NCI-H2196 (cell line): ENCODE measurements around the gene ARHGAP15.

Experiments
- DNase-seq: peaks from one replicate; lab custom pipeline; 2025; ENCODE audit not compliant: unreplicated experiment; lab: John Stamatoyannopoulos, UW

Gene ARHGAP15

DNA sequence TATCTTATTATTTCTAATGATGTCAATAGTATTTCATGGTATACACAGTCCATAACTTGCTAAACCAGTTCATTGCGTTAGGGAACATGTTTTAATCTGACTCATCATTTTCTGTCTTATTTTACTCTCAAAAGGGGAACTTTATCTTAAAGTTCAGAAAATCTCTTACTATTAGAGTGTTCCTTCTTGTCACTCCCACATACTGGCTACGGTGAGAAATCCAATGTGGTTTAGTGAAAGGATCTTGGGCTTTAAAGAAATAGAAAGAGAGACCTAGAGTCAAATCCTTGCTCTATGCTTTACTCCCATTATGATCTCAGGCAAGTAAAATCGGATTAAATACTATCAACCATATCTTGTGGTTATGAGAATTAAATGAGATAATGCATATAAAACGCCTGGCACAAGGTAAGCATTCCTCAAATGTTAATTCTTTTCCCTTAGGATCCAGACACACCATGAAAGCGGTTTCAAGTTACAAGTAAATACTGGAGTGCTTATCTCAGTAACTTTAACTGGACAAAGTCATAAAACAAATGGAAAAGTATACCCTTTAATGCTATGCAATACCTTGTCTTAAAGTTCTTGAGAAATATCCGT, 576.0 kb downstream of the ARHGAP15 start:
- no peak for DNase-seq

DNA sequence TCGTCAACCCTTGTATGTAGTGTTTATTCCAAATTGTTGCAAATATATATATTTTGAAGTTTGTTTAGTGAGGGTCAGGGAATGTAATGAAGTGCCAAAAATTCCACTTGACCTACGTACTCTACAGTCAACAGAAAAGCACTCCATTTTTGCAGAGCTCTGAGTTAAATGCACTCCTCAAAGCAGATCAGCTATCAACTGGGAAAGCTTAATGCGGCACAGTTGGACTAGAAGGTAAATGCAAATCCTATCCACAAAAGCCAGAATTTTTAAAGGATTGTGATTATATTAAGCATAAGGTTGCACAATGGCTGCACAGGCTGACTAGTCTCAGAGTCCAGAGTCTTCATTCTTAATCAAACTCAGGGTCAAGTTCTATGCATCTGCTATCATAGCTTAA, 577.1 kb downstream of the ARHGAP15 start:
- DNase-seq = no peak

DNA sequence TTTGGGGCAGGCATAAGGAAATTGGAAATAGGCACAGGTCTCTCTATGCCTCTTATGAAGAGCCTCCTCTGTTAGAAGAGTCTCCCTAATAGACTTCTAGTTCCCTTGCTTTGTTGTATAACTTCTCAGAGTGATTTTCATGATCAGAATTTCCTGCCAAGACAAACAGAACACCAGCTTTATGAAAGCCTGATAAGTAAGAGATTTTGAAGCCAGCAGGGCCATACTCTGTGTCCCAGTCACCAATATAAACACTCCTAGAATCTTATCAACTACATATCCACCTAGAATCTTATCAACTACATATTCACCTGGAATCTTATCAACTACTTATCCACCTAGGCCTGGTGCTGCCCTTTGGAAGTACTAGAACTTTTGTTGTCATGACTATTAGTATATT, 579.5 kb downstream of the ARHGAP15 start:
- no peak for DNase-seq

DNA sequence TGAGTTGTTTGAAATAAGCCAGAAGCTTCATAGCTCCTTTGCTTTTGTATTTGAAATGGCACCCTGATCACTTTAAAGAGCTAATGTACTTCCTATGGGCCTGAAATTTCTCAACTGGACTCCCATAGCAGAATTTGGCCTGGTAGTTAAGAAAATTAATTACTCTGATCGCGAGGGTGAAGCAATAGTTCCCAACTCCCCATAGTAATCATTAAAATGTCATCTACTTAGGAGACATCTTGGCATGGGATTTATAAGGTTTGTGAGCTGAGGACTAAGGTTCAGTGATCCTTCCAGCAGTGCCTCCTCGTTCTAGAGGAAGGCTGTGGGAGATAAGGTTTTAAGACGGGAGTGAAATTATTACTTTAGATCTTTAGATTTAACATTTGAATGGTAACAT, 581.0 kb downstream of the ARHGAP15 start:
- DNase-seq = no peak

DNA sequence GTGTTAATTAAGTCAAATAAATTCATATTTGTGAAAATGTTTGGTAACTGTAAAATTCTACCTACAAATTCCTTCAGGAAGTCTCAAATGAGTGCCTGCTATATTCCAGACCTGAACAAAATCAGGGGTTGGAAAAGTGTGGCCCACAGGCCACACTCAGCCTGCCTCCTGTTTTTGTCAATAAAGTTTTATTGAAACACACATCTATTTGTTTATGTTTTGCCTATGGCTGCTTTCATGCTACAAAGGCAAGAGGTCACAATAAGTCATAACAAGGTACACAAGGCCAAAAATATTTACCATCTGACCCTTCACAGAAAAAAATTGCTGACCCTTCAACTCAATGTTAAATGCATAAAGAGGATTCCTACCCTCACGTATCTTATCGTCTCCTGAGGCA, 581.7 kb downstream of the ARHGAP15 start:
- DNase-seq = no peak

DNA sequence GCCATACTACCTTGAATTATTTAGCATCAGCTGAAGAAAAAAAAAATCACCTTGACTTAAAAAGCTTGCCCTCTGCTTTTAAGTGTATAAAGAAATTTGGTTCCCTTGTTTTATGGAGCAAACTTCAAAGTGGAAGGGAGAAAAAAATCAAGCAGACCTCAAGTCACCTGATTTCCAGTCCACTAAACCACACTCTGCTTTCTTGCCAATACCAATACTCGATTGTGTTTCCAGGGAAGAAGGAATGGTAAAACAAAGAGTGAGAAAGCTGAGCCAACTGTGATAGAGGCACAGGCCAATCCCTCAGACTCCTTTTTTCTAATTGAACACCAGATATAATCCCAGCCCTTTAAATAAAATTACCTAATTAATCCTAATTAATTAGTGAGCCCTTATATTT, 587.3 kb downstream of the ARHGAP15 start:
- no peak for DNase-seq

DNA sequence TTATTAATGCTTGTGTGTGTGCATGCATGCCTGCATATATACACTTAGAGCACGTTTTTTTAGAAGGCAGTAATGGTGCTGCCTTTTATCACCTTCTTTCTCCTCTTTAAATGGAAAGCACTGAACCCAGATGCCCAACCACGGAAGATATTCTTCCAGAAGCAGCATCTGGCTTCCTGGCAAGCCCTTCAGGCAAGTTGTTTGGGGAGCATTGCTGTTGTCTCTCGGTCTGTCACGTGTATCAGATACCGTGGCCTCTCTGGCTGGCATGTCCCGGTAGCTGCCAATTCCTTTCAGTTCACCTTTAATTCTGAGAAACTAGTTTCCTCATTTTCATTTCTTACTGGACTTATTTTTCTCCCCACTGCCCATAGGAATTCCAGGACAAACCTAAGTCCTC, 587.8 kb downstream of the ARHGAP15 start:
- no peak for DNase-seq

DNA sequence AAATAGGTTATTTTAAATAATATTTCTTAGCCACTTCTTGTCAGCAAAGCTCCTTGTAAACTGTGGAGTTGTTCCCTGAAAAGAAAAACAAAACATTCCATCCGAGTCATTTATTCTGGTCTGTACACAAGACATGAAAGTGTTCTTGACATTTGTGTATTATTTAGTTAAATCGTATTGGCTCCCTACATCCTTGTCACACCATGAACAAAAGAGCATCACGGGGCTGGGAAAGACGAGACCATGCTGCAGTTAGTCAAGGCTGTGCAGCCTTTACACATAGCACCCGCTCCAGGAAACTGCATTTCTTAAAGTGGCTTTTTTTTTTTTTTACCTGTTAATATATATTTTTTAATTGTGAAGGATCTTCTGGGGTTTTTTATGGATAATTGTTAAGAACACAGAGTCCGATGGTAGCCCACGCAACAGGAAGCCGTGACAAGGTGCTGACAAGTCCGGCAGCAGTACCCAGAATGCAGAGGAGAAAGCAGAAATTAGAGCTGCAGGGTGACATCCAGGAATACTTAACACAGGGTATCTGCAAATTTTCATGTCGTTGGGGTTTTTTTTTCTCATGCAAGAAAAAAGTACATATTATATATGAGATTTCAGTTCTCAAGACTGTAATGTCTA, 588.4 kb downstream of the ARHGAP15 start:
- DNase-seq = no peak

DNA sequence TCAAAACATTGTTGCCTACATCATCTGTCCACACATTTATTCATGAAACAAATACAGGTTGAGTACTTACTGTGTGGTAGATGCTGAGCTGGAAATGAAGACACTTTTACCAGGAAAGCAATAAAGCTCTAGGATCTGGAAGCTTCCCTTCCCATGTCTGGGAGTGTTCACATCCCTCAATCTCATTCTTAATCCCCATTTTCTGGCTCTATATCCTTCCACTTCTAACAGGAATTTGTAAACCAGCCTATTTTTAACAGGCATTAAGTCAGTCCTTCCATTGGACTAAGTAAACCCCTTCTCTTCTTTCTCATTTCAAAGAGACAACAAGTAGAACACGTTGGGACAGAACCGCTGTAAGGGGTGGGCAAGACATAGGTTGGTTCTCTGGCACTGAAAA, 589.5 kb downstream of the ARHGAP15 start:
- no peak for DNase-seq

DNA sequence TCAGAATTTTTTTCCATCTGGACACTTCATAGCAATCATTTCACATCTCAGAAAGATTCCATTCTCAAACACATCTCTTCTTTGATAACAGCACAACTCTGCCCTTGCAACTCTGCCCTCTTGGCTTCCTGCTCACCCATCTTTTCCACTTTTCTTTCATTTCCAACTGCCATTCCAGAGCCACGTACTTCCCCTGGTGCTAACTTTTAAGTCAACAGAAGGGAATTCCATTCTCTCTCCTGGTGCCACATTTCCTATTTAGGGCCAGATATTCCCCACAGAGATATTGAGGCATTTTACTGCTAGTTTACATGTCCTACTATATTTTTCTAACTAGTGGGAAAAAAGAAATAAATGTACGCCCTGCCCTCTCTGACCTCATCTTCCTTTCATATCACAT, 590.2 kb downstream of the ARHGAP15 start:
- DNase-seq = no peak

DNA sequence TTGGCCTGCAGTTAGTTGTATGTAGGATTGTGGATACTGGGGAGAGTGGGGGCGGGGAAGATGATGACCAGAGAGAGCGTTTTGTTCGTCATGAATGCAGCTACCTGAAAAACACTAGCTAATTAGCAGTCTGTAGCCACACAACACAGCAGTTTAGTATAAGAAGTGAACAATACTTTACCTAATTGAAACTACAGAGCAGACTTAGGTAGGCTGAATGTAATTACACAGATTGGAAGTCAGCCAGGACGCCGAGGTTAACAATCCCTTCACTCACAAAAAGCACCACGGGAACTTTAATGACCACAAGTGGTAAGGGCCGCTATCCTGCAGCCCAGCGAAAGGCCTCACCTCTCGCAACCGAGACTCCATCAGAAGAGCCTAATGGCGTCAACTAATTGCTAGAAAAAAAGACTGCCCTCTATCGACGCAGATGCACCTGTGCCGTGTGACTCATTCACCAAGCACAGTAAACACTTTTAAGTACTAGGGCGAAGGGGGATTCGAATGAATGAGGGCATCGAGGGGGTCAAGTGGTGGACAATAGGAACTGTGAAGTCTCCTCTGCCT, 591.0 kb downstream of the ARHGAP15 start:
- no peak for DNase-seq

DNA sequence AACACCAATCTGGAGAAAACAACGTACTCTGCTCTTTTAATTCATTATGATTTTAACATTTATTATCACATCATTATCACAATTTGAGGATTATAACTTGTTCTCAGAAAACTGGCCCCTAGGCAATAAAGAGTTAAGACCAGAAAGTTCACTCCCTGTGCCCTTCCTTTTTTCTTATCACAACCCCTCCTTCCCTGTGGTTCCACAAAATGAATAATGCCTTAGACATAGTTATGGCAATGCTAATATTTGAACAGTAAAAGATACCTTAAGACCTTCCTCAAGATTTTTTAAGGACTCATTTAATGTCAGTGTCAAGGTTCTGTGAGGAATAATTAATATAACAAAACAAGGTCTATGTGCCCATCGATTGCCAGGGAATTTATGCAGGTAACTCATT, 596.2 kb downstream of the ARHGAP15 start:
- DNase-seq = no peak

DNA sequence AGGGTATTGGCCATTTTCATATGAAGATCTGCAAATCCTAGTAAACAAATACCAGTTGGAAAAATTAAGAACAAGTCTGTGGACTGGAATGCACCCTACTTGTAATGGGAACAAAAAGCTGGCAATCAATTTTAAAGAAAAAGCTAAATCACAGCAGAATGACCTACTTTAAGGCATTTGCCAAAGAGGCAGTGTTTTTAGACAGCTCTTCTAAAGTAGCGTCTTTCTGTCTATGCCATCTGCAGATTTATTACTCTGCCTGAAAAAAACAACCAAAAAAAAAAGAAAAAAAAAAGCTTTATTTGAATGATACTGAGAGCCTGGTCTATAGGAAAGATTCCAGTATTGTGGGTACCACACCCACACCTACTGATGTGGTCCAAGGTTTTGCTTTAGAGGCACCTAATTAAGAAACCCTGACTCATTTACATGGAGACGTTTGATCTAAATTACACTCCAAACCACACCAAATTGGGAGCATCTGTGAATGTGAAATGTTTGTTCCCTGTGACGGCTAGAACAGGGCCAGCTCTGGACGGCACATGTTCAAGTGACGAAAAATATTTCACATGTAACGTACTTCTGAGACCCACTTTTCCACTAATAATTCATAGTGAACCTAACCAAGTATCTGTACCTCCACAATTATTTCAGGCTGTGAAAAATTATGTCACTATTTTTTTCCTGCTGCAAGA, 597.1 kb downstream of the ARHGAP15 start:
- DNase-seq = no peak

DNA sequence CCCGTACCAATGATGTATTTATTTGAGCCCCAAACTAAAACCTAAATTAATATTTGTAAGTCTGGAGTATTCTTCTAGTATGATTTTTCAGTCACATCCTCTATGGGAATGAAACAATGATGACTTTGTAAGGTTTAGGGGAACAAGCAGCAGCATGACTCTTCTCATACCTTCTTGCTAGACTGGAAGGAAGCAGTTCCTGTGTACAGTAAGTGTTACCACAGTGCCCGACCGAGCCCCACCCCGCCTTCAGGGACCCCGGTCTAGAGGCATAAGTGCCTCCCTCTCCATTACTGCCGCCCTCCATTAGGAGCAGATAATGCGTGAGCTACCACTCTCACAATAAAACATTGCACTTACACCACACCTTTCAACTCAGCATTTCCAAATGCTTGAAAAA, 599.3 kb downstream of the ARHGAP15 start:
- DNase-seq = no peak

DNA sequence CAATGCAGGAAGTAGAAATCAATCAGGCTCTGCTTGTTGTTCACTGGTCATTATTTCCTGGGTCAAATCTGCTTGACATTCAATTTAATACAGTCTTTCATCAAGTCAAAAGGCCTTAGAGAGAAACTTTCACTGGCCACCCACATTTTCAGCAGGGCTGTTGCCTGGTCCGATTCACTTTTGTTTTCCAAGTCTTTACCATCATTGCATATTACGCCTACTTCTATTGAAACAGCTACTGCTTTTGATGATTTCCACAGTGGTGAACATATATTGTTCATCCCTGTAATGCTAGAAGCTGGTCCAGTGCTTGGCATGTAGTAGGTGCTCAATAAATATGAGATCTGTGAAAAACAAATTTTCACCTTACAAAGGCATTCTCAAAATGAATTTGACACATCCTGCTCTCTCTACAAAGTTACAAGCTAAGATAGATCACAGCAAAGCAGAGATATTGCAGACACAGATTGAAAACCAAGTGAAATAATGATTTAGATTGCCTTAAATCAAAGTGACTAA, 600.1 kb downstream of the ARHGAP15 start:
- no peak for DNase-seq

DNA sequence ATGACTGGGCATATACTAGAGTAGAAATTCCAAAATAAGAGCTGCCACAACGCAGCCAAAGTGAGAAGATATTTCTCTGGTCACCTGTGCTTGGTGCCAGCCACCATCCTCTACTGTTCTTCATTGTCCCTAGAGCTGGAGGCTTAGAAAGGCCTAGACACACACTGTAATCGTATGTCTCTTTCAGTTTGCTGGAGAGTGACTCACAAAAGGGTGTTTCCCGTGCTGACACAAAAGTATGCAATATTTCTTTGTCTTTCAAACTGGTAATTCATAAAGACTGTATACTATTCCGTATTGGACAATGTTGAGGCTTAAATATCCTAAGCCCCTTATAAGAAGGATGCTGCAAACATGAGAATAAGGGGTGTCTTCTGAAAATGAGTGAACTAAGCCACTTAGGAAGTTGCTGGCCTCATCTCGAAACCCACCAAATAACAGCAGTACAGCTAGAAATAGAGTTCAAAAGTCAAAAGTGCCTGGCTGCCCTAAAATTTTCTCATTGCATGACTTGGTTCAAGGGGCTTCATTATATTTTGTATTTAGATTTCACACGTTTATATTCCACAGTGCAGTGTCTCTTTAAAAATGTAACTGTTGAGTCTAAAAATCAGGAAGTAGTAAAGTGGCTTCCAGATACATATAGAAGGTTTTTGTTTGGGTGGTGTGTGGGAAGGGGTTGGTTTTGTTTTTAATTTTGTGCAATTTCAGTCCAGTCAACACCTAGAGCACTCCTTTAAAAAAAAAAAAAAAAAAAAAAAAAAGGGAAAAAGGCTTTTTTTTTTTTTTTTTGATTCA, 601.1 kb downstream of the ARHGAP15 start:
- no peak for DNase-seq

DNA sequence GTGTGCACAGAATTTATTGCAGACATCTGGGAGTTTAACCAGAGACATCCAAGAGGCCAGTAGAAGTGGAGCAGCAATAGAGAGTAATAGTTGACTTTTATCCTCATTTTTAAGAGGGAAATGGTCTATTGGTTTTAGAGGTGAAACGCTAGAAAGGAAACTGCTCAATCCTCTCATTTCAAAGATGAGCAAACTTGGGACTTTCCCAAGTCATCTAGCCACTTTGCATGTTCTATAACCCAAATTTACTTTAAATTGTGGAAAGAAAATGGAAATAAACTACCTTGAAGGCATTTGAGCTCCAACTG, 601.7 kb downstream of the ARHGAP15 start:
- DNase-seq = no peak

DNA sequence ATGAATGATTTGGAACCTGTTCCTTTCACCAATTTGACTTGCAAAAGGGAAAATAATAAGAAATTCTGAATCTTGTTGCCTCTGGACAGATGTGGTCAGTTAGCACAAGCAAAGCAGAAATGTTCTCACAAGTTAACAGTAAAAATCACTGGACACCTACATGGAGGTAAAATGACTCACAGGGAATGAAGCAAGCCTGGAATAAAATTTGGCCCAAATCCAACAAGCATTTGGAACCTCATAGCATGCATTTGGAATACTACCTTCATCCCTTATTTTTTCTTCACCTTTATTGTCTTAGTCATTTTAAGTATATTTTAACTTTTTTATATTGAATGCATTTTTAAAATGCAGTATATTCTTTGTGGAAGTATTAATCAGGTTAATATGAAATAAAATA, 602.9 kb downstream of the ARHGAP15 start:
- DNase-seq = no peak

DNA sequence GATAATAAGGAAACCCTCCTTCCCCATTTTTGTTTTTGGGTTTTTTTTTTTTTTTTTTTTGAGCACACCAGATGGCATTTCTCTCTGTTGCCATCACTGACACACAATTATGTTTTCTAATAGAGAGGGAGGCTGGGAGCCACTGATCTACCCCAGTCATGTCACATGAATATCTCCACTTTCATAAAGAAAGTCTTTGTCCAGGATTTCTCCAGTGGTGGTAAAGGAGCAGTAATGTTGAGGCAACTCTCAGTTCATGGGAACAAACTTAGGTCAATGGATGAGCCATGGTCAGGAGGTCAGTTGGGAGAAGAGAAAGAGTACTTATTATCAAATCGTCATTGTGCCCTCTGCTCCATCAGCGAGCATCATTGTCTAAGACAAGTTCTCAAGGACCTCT, 603.7 kb downstream of the ARHGAP15 start:
- DNase-seq = no peak

DNA sequence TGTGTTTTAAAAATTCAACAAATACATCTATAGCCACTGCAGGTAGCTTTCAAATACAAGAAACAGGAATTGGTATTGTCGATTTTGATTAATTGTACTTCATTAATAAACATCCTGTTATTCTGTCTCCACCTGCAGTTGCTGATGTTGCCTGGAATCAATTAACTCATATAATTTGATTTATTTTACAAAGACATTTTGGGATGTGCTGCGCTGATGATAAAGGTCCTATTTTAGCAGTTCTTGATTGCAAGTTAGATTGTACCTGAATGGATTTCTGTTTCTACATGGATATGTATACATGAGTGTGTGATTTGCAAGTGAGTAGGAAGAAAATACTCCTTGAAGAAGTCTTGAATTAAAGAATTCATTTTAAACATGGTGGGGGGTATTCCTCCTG, 605.3 kb downstream of the ARHGAP15 start:
- DNase-seq = no peak

DNA sequence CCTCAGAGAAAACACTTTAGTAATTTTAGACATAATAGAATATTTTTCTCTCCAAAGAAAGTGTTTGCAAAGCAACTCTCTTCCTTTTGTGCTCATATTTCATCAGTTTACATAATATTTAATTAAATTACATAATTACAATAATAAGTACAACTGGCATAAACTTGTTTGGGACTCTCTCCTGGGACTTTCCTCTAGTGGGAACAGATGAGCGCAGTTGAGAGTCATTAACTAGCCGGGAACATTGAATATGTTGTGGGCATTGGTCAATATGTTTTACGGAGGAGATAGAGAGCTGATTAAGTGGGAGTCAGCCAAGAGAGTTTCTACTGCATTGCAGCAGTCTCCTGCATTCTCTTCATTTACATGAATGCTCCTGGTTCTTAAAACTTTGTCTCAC, 607.7 kb downstream of the ARHGAP15 start:
- DNase-seq = no peak

DNA sequence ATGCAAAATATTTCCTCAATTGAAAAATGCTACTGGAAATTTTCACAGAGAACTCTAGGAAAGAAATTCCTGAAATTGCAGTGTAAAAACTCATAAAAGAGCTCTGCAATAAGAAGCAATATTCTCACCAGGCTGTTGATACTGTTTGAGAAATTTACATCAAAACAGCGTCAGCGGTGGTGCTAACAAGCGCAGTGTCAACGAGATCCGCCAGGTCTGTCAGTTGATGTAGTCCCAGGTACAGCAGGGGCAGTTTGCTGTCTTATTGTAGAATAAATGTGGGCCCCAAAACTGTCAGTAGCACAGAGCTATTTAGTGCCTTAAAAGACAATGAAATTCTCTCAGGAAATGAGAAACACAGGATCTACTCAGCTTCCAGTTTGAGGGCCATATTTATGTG, 611.2 kb downstream of the ARHGAP15 start:
- DNase-seq = no peak
